Lung (tissue), 12 donors: ENCODE measurements around the gene SEMA5A. TPM values are rescaled to one million over a fixed set of nuclear protein-coding genes. Genes with fewer than 3 reads are reported as not detected.

Source experiments
- ATAC-seq: fragments of 200-7000 bp; cut with Tn5 transposase; one replicate; pipeline ENCODE4 v1.9.1; 2020; ENCODE audit warnings: moderate number of reproducible peaks; ENCODE audit not compliant: insufficient read depth, low FRiP score
- DNase-seq, 3 donors: peaks; one replicate each; pipeline ENCODE4 v3.0.0-alpha.2; 2013 to 2017
- H3K27ac ChIP-seq, 2 donors: one replicate each; pipeline ENCODE4 v1.5.1; 2013; ENCODE audit warnings: mild to moderate bottlenecking in 2 of 2, moderate library complexity in 2 of 2, control low read depth in 1 of 2, inconsistent platforms in 1 of 2, low read depth in 1 of 2, low read length in 1 of 2
- H3K27me3 ChIP-seq, 3 donors: one replicate each; pipeline ENCODE4 v1.5.1; 2013; ENCODE audit warnings: low read length in 2 of 3; ENCODE audit not compliant: control insufficient read depth in 3 of 3, insufficient read depth in 3 of 3
- H3K36me3 ChIP-seq, 4 donors: one replicate each; pipeline ENCODE4 v1.5.1; 2013; ENCODE audit warnings: low read length in 4 of 4, mild to moderate bottlenecking in 1 of 4, moderate library complexity in 1 of 4; ENCODE audit not compliant: control insufficient read depth in 4 of 4, insufficient read depth in 4 of 4
- H3K4me1 ChIP-seq, 5 donors: one replicate each; pipeline ENCODE4 v1.5.1; 2013; ENCODE audit warnings: low read length in 5 of 5, mild to moderate bottlenecking in 2 of 5, moderate library complexity in 1 of 5; ENCODE audit not compliant: control insufficient read depth in 5 of 5, insufficient read depth in 5 of 5
- H3K4me3 ChIP-seq: one replicate; pipeline ENCODE4 v1.5.1; 2013; ENCODE audit warnings: mild to moderate bottlenecking, control low read depth, moderate library complexity
- H3K9ac ChIP-seq, 2 donors: one replicate each; pipeline ENCODE4 v1.5.1; 2013; ENCODE audit warnings: low read length in 2 of 2, control low read depth in 1 of 2; ENCODE audit not compliant: insufficient read depth in 1 of 2
- H3K9me3 ChIP-seq, 4 donors: one replicate each; pipeline ENCODE4 v1.5.1; 2013; ENCODE audit warnings: low read length in 3 of 4, mild to moderate bottlenecking in 1 of 4, moderate library complexity in 1 of 4; ENCODE audit not compliant: control insufficient read depth in 4 of 4, insufficient read depth in 3 of 4
- CTCF ChIP-seq: IDR thresholded peaks from 2 replicates; pipeline ENCODE4 v1.5.1; 2012; ENCODE audit warnings: mild to moderate bottlenecking; ENCODE audit errors: control extremely low read depth, extremely low read depth
- WGBS, 2 donors: extraction: QIAGEN DNeasy Blood & Tissue Kit; methylation state at CpG; one replicate each; pipeline ENCODE4 v1.1.7; 2013; 5-methylcytosine and 5-hydroxymethylcytosine counted together
- polyA plus RNA-seq, 2 donors: library from polyadenylated mRNA; stranded (reverse); fragments of 200-250 nt; gene quantifications; one replicate each; pipeline ENCODE4 v1.2.1, GENCODE V29; 2013
- total RNA-seq, 2 donors: library from RNA; depleted of rRNA in 1 of 2; stranded (reverse); fragments of >200 nt in 1 of 2; gene quantifications; one replicate each; pipeline ENCODE4 v1.2.1, GENCODE V29; 2014 to 2021
- donor health status: control.
- donor health status: control.
- donor health status: Bipolar disorder and iron deficiency.
- donor health status: healthy.
- donor health status: DM: yes; HTN: yes; CAD: no.

Gene SEMA5A
- total and polyA plus RNA-seq, 4 donors: 3.1 to 44.9 (median 13.7) TPM

GRCh38 chr5:9313751-9314150 is 232.1 kb downstream of the SEMA5A start:
- TF ChIP-seq CTCF: no peak
- DNase-seq (no peak), ATAC-seq (no peak)

GRCh38 chr5:9307150-9307549 is 238.7 kb downstream of the SEMA5A start:
- no peak for DNase-seq

More at GRCh38 chr5:9313751-9314150, 232.1 kb downstream of the SEMA5A start:
- Histone ChIP-seq H3K36me3 (no peaks in the 10 kb centered on the region), H3K4me1 (peaks cover 0 to 4% (median 0%) of the 10 kb centered on the region in 5 donors), H3K27ac (no peak overlapping the region), H3K9ac (no peak overlapping the region), H3K27me3 (no peaks in the 10 kb centered on the region), H3K9me3 (no peaks in the 10 kb centered on the region), H3K4me3 (no peak overlapping the region)

GRCh38 chr5:9302218-9302617 is 243.7 kb downstream of the SEMA5A start:
- Histone ChIP-seq H3K27ac (no peak overlapping the region), H3K9me3 (no peaks in the 10 kb centered on the region), H3K4me1 (no peaks in the 10 kb centered on the region), H3K4me3 (no peak overlapping the region), H3K36me3 (peaks cover 0 to 3% (median 0%) of the 10 kb centered on the region in 4 donors), H3K9ac (no peak overlapping the region), H3K27me3 (no peaks in the 10 kb centered on the region)
- WGBS, 2 donors: 88 to 93% methylated on average over 2 of the region's 2 CpGs
- no peak for DNase-seq
- ATAC-seq: no peak
- TF ChIP-seq CTCF: no peak

More at GRCh38 chr5:9307150-9307549, 238.7 kb downstream of the SEMA5A start:
- no peaks in the 10 kb centered on the region for H3K36me3 ChIP-seq
- H3K27me3 ChIP-seq: no peaks in the 10 kb centered on the region
- no peak overlapping the region for H3K4me3 ChIP-seq
- H3K4me1 ChIP-seq: no peaks in the 10 kb centered on the region
- H3K27ac ChIP-seq: no peak overlapping the region
- no peak for TF ChIP-seq CTCF
- ATAC-seq: no peak
- H3K9me3 ChIP-seq: peaks cover 0 to 2% (median 0%) of the 10 kb centered on the region in 4 donors
- H3K9ac ChIP-seq: no peak overlapping the region

GRCh38 chr5:9301200-9301599 is 244.7 kb downstream of the SEMA5A start:
- ATAC-seq (no peak), DNase-seq (no peak)
- H3K4me1 ChIP-seq: no peaks in the 10 kb centered on the region
- TF ChIP-seq CTCF: no peak
- no peaks in the 10 kb centered on the region for H3K27me3 ChIP-seq
- 67 to 83% methylated on average over 6 of the region's 6 CpGs for WGBS, 2 donors
- no peak overlapping the region for H3K27ac ChIP-seq
- H3K4me3 ChIP-seq: no peak overlapping the region
- H3K9ac ChIP-seq: no peak overlapping the region
- peaks cover 0 to 3% (median 0%) of the 10 kb centered on the region in 4 donors for H3K36me3 ChIP-seq
- no peaks in the 10 kb centered on the region for H3K9me3 ChIP-seq
